ENCODE measurements around the gene FN1.
"Not testable (repeated sequence)": the region's sequence is repeated elsewhere in the genome, so short reads cannot be mapped to it uniquely, and the experiment has no call there.

FN1 gene

GRCh38 chr2:215363461-215364156 is 72.3 kb downstream of the FN1 start:
- no peak for DNase-seq

- no peak for DNase-seq
These were observed 72.8 kb downstream of the FN1 start for GRCh38 chr2:215363039-215363438.

- no peak for DNase-seq
These were observed 73.3 kb downstream of the FN1 start for GRCh38 chr2:215362562-215362904.

- DNase-seq: no peak
These were observed 73.8 kb downstream of the FN1 start for GRCh38 chr2:215361876-215362561.

- DNase-seq: no peak
These were observed 74.5 kb downstream of the FN1 start for GRCh38 chr2:215361211-215361875.

GRCh38 chr2:215360596-215360995 is 75.3 kb downstream of the FN1 start:
- no peak for DNase-seq

- not testable (repeated sequence) for DNase-seq
These were observed 75.8 kb downstream of the FN1 start for GRCh38 chr2:215360059-215360458.

- no peak for DNase-seq
These were observed 76.3 kb downstream of the FN1 start for GRCh38 chr2:215359576-215359922.

- no peak for DNase-seq
These were observed 76.8 kb downstream of the FN1 start for GRCh38 chr2:215358891-215359575.

GRCh38 chr2:215358312-215358845 is 77.5 kb downstream of the FN1 start:
- DNase-seq: no peak

- no peak for DNase-seq
These were observed 78.2 kb downstream of the FN1 start for GRCh38 chr2:215357660-215358059.

- DNase-seq: no peak
These were observed 78.9 kb downstream of the FN1 start for GRCh38 chr2:215356948-215357461.

- no peak for DNase-seq
These were observed 79.4 kb downstream of the FN1 start for GRCh38 chr2:215356334-215356947.

GRCh38 chr2:215355801-215356200 is 80.1 kb downstream of the FN1 start:
- DNase-seq: no peak

GRCh38 chr2:215354771-215355695 is 80.8 kb downstream of the FN1 start:
- DNase-seq: no peak

- no peak for DNase-seq
These were observed 83.3 kb downstream of the FN1 start for GRCh38 chr2:215352602-215353001.

- no peak for DNase-seq
These were observed 88.0 kb downstream of the FN1 start for GRCh38 chr2:215347878-215348277.

GRCh38 chr2:215338883-215339679 is 96.8 kb downstream of the FN1 start:
- DNase-seq: no peak

GRCh38 chr2:215332872-215333595 is 102.8 kb downstream of the FN1 start:
- DNase-seq: no peak

- no peak for DNase-seq
These were observed 107.8 kb downstream of the FN1 start for GRCh38 chr2:215328066-215328465.
